COR-L47 (cell line): ENCODE results near the gene CSNK1A1.
"Not testable (repeated sequence)": the region's sequence is repeated elsewhere in the genome, so short reads cannot be mapped to it uniquely, and the experiment has no call there.

ENCODE experiments used
- DNase-seq: peaks from one replicate; lab custom pipeline; 2025; lab: John Stamatoyannopoulos, UW

The CSNK1A1 gene

DNA sequence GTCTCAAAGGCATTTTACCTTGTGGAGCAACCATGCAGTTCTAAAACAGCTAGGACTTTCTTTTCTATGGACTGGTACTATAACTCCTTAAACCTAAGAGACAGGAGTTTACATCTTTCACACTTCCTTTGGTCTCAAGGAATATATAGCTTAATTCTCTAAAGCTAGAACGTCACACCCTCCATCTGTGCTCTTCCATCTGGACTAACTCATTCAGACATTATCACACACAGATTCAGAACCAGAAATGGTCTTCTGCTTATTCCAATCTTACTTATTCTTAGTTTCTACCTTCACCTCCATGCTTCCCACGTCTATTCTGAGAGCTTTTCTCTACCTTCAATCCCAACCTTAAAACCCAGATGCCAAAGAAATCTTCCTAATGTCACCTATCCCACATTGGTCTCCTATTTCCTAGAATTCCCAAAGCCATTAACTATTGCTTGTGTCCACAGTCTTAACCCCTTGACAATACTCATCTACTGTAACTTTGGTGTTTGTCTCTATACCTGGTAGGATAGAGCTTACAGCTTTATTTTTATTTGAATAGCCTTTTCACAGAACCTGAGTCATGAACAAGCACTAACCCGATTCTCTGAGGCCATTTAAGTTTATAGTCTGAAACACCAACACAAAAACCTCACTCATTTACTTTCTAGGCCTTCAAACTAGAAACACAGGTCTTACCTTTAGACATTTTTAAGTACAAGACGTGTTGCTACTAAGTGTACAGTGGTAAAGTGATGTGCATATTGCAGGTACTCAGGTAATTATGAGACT is 22.8 kb downstream of the CSNK1A1 start:
- no peak for DNase-seq

DNA sequence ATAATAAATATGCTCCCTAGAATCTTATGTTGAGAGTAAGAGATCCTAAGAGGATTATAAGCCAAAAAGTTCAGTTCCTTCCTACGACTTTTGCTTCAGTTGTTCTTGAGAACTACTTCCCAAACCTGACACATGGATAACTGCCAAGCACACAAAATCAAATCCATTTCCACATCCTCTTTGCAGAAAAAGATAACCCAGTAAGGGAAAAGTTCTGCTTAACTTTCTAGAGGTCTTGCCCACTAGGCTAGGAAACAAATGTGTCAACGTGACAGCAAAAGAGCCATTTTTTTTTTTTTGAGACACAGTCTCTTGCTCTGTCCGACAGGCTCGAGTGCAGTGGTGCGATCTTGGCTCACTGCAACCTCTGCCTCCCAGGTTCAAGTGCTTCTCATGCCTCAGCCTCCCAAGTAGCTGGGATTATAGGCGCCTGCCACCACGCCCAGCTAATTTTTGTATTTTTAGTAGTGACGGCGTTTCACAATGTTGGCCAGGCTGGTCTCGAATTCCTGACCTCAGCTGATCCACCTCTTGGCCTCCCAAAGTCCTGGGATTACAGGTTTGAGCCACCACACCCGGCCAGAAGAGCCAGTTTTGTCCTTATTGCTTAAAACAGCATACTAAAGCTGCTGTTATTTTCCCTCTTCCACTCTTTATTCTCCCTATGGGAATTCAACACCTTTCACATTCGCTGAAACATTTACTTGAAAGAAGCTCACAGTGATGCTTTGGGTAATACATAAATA is 24.2 kb downstream of the CSNK1A1 start:
- DNase-seq: no peak

DNA sequence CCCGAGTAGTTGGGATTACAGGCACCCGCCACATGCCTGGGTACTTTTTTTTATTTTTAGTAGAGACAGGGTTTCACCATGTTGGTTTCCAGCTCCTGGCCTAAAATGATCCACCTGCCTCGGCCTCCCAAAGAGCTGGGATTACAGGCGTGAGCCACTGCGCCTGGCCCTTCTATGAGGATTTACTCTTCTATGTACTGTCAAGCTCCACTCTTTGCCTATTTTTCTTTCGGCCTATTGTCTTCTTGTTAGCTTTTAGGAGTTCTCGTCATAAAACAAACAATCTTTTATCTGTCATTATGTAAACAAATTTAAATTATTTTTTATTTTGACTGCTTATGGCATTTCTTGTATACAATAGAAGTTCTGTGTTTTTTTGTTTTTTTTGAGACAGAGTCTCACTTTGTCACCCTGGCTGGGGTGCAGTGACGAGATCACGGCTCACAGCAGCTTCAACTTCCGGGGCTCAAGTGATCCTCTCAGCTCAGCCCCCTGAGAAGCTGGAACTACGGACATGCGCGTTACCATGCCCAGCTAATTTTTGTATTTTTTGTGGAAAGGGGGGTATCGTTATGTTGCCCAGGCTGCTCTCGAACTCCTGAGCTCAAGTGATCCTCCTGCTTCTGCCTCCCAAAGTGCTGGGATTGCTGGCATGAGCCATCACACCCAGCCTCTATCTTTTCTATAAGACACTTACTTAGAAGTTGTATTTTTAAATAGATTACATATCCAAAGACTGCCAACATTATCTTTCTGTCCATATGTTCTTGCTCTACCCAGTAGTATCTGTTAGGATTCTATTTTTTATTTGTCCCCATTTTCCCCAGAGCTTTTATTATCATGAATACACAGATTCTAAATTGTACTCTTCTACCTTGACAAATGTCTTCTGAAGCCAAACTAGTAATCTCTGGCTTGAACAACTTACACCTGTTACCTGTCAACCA is 29.2 kb downstream of the CSNK1A1 start:
- DNase-seq: no peak

DNA sequence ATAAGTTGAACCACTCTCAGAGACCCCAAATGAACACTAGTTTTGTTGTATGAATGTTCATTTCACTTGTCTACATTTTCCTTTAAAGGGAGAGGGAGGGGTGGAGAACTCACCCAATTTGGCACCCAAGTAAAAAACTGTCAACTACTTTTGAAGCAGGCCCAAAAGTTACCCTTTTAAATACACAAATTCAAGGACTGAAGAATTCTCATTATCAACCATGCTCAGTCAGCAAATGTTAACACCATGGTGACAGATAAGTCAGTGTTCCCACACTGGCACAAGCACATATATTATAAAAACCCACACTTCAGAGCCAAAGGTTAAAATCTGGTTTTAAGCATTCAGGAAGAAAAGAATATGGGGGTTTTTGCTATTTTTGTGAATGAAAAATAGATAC is 31.6 kb downstream of the CSNK1A1 start:
- DNase-seq: no peak

DNA sequence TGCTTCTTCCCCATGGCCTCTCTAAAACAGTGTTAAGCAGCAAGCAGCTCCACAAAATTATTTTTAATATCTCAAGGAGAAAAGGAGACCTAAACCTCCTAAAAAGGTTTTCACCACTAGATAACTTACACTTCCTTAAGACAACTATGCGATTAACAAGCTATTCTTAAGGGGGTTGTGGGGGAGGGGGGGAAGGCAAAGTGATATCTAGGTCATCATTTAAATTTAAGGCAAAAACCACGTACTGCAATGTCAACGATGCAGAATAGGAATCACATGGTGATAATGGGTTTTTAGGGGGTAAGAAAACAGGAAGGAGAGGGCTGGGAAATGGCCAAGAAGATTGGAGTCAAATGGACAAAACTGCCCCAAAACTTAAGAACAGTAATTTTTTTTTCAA is 32.6 kb downstream of the CSNK1A1 start:
- DNase-seq: no peak

DNA sequence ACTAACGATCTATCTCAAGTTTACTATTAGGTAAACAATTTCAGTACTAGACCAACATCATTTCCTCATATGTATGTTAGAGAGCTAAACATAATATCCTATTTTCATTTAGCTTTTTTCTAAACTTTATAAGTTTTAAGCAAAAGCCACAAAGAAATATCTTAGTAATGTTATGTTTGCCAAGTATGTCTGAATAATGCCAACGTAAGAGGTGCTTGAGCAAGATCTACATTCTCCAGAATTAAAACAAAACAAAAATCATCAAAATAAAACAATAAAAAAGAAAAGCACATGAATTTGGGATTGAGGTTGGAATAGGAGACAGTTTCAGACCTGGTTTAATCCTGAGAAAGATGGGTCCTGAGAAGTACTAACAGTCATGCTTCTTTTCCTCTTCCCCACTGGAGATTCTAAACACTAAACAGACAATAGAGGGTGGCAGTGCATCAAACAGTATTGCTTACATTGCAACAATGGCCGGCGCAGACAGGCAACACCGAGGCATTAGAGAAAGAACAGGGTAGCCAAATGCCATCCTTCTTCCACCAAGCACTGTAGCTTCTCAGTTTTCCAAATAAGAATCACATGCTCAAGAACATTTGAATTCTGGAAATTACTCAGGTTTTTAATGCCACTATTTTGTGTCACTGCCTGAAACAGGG is 33.6 kb downstream of the CSNK1A1 start:
- DNase-seq: no peak

DNA sequence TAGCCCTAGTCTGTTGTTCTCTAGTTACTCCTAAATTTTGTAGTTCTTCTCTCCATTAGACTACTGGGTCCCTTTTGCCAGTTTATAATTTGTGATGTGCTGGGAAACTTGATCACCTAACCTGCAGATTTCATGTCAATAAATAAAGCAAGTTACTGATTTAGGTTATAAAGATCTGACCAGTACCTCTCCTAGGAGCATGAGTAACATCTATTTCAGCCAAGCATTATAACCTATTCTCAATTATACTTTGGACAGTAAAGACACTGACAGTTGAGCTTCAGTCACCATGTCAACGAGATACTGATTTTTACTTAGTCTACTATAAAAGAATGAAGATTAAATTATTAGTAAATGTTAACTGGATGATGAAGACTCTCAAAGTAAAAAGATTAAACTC is 36.7 kb downstream of the CSNK1A1 start:
- no peak for DNase-seq

DNA sequence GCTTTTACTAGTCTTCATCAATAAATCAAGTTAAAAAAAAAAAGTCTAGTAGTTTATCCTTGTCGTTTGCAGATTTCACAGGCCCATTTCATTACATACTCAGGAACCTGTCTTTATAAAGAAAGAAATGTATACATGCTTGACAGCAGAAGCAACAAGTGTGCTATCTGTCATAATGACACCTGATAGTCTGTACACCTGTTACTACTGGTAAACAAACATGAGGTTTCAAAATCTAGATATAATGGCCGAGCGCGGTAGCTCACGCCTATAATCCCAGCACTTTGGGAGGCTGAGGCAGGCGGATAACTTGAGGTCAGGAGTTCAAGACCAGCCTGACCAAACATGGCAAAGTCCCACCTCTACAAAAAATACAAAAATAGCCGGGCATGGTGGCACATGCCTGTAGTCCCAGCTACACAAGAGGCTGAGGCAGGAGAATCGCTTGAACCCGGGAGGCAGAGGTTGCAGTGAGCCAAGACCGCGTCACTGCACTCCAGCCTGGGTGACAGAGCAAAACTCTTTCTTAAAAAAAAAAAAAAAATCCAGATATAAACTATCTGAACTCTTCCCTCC is 37.8 kb downstream of the CSNK1A1 start:
- DNase-seq: not testable (repeated sequence)

DNA sequence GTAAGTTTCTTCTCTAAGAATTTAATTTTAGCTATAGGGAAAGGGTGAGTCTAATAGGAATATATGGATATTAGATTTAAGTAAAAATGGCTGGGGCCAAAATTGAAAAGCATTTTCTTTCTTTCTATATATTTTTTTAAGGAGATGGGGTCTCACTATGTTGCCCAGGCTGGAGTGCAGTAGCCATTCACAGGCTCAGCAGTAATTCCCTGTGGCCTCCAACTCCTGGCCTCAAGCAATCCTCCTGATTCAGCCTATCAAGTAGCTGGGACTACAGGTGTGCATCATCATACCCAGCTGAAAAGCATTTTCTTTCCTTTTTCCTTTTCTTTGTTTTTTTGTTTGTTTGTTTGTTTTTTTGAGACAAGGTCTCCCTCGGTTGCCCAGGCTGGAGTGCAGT is 41.1 kb downstream of the CSNK1A1 start:
- no peak for DNase-seq

DNA sequence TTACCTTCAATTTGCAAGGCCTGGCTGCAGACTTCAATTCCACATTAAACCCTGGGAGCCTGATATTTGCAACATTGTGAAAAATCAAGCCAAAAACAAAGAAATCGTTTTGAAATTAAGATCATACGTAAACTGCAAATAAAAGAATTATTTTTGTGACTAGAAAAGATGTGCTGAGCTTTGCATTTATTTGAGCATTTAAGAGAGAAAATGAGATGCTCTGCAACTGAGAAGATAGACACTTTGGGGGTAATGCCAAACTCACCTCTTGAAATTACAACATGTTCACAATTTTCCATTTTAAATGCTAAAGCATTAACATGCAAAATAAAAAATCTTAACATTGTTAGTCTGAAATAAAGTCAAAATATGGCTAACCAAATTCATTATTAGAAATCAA is 46.6 kb downstream of the CSNK1A1 start:
- DNase-seq: no peak

DNA sequence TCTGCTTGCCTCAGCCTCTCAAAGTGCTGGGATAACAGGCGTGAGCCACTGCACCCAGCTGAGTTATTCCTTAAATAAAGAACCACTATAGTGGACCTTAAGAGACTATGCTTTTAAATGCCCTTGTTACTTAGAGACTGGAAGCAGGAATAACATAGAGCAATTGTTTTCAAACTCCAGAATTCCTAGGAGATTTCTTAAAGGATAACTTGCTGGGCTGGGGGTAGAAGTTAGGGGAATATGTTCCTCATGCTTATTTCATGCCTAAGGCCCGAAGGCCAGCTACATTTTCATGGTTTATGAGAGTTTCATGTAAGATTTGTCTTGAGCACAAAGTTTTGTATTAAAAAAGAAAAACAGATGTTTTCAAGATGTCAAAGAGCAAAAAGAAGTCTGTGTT is 48.2 kb downstream of the CSNK1A1 start:
- no peak for DNase-seq

DNA sequence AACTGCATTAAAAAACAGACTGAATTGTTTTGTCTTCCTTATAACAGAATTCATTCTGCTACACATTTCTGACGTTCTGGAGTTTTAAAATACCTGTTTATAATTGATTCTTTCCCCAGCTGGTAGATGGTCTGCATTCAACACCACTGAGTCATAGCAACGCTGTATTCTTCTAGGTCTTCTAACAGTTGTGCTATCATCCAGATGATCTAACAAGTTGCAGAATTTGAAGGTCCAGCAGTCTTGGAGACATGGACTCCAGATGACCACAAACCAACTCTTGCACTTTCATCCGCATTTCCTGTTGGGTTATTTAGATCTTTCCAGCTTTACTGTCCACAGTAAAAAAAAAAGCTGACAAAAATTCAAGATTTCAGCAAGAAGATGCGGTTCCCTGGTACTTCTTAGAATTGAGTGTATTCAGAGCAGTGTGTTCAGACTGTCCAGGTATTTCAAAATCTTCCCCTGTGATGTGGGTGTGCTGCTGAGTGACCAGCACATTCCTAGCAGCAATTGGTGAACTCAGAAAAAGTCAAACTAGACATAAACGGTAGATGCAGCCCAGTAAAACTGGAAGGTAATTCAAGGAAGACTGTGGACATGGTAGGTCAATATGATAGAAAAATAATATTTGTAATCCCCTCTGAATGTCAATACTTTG is 50.2 kb downstream of the CSNK1A1 start:
- DNase-seq: no peak

DNA sequence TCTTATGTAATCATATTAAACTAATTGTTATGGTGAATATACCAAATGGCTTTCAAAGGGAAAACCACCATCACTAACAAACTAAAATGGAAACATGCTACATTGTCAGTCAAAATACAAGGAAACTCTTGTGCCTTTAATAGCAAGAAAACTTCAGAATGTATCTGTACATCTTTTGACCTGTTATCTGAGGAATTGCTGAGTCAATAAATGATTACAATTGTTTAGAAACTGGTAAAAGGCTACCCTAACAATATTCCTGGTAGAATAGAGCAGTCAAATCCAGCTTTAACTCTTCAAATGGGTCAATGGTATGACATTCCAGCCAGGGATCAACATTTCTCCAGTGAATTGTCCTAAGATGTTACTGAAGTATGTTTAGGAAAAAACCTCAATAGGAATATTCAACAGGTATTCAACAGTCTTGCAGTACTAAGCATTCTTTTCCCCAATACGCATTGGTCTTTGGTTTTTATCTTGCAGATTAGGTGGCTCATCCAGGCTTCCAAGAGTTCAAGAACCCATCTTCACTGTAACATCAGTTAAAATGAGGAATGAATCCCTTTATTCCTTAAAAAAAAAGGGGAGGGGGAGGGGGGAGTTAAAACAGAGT is 52.4 kb downstream of the CSNK1A1 start:
- no peak for DNase-seq

DNA sequence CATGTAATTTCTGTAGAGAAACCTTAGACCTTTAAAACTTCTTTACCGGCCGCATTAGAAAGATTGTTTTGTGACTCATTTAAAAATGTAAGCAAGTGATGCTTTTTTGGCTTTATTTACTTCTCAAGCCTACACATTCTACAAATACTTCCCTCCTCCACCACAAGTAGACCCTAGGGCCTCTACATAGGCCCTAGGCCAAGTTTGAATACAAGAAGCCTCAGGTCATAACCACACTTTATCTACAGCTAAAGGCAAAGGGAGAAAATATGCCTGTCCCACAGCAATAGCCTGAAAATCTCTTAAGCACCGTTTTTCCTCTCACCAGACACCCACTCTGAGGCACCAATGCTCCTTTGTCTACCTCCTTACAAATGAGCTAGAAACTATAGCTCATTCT is 53.9 kb downstream of the CSNK1A1 start:
- no peak for DNase-seq

DNA sequence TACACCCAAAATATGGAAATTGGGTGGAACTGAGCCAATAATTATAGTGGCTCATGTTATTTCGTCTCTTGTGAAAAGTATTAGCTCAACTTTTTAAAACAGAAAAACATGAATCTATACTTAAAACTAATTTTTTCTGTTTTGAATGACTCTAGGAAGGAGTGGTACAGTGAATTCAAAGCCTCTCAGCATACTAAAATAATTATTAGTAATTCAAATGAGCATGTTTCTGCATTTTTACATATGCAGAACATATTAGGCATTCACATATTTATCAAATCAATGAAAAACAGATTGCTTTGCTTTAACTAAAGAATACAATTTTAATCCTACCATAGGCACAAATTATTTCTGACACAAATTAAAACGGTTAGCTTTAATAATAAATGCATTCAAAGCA is 54.3 kb downstream of the CSNK1A1 start:
- DNase-seq: no peak

DNA sequence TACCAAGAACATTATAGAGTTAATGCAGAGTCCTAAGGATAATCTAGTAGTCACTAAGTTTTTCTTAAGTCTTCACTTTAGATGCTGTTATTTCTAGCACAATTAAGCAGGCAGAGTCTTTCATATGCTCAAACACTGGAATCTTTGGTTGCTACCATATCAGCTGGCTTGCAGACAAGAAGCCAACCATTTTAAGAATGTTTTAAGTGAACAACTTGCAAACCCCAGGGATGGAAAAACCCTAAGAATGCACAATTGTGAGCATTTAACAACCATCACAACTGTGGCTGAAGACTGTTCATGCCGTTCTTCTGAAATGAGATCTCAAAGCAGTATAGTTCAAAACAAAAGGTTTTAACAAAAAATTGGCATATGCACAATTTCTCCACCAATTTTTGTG is 55.1 kb downstream of the CSNK1A1 start:
- DNase-seq: no peak

DNA sequence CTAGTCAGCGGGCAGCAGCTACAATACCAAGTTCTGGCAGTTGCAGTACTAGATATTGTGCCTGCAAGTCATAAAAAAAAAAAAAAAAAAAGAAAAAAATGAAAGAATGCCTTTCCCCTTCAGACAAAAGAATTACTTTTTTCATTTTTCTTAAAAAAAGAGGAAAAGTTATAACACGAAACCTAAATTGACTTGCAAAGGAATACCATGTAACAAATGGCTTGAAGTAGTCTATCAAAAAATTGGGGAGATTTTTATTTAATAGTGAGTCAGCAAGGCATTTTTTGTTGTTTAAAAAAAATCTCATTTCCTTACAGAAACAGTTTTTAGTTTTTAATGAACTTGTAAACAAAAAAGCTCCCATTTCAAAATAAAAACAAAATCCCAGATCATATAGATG is 55.6 kb downstream of the CSNK1A1 start:
- DNase-seq: no peak

DNA sequence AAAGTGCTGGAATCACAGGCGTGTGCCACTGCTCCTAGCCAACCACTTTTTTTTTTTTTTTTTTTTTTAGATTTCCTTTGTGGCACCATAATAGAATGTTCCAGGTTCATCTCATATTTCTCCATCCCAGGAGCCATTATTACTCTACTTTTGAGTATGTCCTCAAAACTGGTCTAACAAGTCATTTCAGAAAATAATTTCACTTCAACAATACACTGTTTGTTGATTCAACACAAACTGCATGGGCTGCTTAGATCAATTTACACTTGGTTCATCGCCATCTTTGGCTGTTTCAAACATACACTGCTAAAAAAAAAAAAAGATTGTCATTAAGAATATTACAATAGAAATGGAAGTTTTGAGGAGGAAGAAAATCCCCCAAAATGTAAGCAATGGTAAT is 57.9 kb downstream of the CSNK1A1 start:
- peak; percentile 43 for DNase-seq

DNA sequence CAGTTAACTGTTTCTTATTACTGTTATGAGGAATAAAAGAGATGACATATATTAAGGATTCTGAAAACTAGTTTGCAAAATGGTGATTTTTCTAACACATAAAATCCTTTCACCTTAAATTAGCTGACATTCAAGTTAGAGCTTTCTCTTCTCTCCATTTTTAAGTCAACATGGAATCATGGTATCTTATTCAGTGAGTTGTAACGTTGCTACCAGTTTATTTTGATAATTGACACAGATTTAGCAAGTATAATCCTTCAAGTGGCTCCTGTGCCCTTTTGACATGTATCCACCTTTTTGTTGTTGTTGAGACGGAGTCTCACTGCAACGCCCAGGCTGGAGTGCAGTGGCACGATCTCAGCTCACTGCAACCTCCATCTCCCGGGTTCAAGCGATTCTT is 58.5 kb downstream of the CSNK1A1 start:
- no peak for DNase-seq

DNA sequence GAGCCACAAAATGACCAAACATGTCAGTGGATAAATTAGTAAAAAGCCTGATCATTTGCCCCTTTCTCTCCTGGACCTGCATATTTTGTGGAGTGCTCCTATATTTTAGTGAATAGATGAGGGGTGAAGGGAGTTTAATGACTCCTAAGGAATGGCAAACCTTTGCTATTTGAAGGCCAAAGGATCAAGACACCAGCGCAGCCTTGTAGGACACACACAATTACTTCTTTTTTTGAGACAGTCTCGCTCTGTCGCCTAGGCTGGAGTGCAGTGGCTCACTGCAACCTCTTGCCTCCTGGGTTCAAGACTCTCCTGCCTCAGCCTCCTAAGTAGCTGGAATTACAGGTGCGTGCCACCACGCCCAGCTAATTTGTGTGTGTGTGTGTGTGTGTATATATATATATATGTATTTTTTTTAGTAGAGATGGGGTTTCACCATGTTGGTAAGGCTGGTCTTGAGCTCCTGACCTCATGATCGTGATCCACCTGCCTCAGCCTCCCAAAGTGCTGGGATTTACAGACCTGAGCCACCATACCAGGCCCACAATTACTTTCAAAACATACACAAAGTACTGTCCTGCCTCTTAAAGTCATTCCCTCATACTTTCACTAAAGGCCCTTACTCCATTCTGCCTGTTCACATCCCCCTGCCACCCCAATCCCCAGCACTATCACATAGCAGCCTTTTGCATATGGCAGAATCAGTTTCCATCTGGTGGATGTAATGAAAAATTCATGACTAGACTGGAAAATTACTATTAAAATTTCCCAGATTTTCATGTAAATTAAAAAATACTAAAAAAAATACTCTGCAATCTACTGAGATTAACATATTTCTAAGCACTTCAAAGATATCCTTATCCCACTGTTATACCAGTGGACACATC is 60.4 kb downstream of the CSNK1A1 start:
- DNase-seq: no peak
